Heart left ventricle (tissue), 16 donors: Measurements from ENCODE around the gene AVPI1. TPM values are rescaled to one million over a fixed set of nuclear protein-coding genes. Genes with fewer than 3 reads are reported as not detected.

Experiments used
- ATAC-seq, 4 donors: fragments of 200-7000 bp; cut with Tn5 transposase; one replicate each; pipeline ENCODE4 v1.9.1; 2020 to 2022; ENCODE audit warnings: moderate library complexity in 4 of 4, mild to moderate bottlenecking in 3 of 4, moderate number of reproducible peaks in 1 of 4
- DNase-seq, 5 donors: peaks; one replicate each; pipeline ENCODE4 v3.0.0-alpha.2; 2020
- H3K27ac ChIP-seq, 12 donors: fragments of 200-600 bp; sonication (generic) in 4 of 12; one replicate each; pipeline versions ENCODE4 v1.5.0 to v1.8.0; 2016 to 2022; ENCODE audit warnings: mild to moderate bottlenecking in 2 of 12
- H3K27me3 ChIP-seq, 9 donors: fragments of 200-600 bp; sonication (generic) in 2 of 9; one replicate each; pipeline versions ENCODE4 v1.5.1 to v1.8.0; 2016 to 2022; ENCODE audit warnings: mild to moderate bottlenecking in 3 of 9
- H3K36me3 ChIP-seq, 9 donors: fragments of 200-600 bp; sonication (generic) in 2 of 9; one replicate each; pipeline versions ENCODE4 v1.5.0 to v1.8.0; 2018 to 2022; ENCODE audit warnings: mild to moderate bottlenecking in 2 of 9
- H3K4me1 ChIP-seq, 12 donors: fragments of 200-600 bp; sonication (generic) in 4 of 12; one replicate each; pipeline versions ENCODE4 v1.5.0 to v1.8.0; 2016 to 2022; ENCODE audit warnings: mild to moderate bottlenecking in 3 of 12
- H3K4me3 ChIP-seq, 12 donors: fragments of 200-600 bp; sonication (generic) in 4 of 12; one replicate each; pipeline versions ENCODE4 v1.5.0 to v1.8.0; 2017 to 2022; ENCODE audit warnings: mild to moderate bottlenecking in 9 of 12, moderate library complexity in 4 of 12
- H3K9me3 ChIP-seq, 12 donors: fragments of 200-600 bp; sonication (generic) in 4 of 12; one replicate each; pipeline versions ENCODE4 v1.5.0 to v1.8.0; 2016 to 2022; ENCODE audit warnings: mild to moderate bottlenecking in 1 of 12
- POLR2A ChIP-seq, 2 donors: fragments of 450-650 bp; IDR thresholded peaks; one replicate each; pipeline ENCODE4 v1.6.1; 2017; ENCODE audit warnings: antibody characterized with exemption in 2 of 2, mild to moderate bottlenecking in 2 of 2, moderate library complexity in 2 of 2
- WGBS, 4 donors: extraction: QIAGEN DNeasy Blood & Tissue Kit in 2 of 4; methylation state at CpG; one replicate each; pipeline versions ENCODE4 v1.1.5 to v1.1.7; 2013 to 2018; 5-methylcytosine and 5-hydroxymethylcytosine counted together
- intact Hi-C, 10 donors: fragments of 100-400 bp; cut with DNase I; formaldehyde crosslinking; loops; one replicate each; pipeline versions ENCODE4 v1.11.1 to v1.14.2; 2022
- polyA plus RNA-seq, 2 donors: library from polyadenylated mRNA; stranded (reverse); fragments of 200-250 nt; gene quantifications; one replicate each; pipeline ENCODE4 v1.2.3, GENCODE V29; 2013
- total RNA-seq, 9 donors: library from RNA; depleted of rRNA in 2 of 9; stranded (reverse); fragments of >200 nt in 2 of 9; fragmentation: NEBNext Ultra II Directional in 3 of 9; extraction: Animal tissue kit (Norgen Biotek cat#: 25700) in 3 of 9; gene quantifications; one replicate each; pipeline versions ENCODE4 v1.1.0 to v1.2.4, GENCODE V29; 2016 to 2023
- TF ChIP-seq, protein P1 (sequence below), 12 donors: fragments of 200-600 bp; sonication (generic) in 4 of 12; IDR thresholded peaks; one replicate each; pipeline versions ENCODE4 v1.5.0 to v1.8.0; 2018 to 2022; ENCODE audit warnings: antibody characterized with exemption in 12 of 12, mild to moderate bottlenecking in 5 of 12
- donor health status: ischemic (EF 13 %, LVEDD 7.1; RV severe dilation, severe dysfunction).
- donor health status: healthy with polysubstance abuse.
- donor health status: DM: no; HTN: yes; CAD: no.
- donor health status: DM: no; HTN: no; CAD: no.
- donor health status: ischemic (EF 25% LVEDD 6.9; RV normal size, moderate dysfunction).
- donor health status: ischemic (EF 25% LVEDD 5.7; RV mildly dilated, moderate dysfunction).
- donor health status: healthy.
- donor health status: DM: yes; HTN: yes; CAD: no.
- donor health status: ischemic (EF 35%, LVEDD 5.7; RV mildly dilated, moderate dysfunction).
- donor health status: nonischemic (EF 11% LVEDD 7.7; RV severe dilation, severe dysfunction).
- donor health status: DM: yes; HTN: yes; CAD: no.
- donor health status: PGD.
- donor health status: ischemic (EF 29% LVEDD 5.4; RV normal size, mild dysfunction).
- donor health status: nonischemic (EF 23%, LVEDD 6.1; RV moderate dilation, normal function).

The AVPI1 gene
- total and polyA plus RNA-seq, 11 donors = 6.6 to 38.6 (median 9.9) TPM

- Histone ChIP-seq H3K27me3 (no peaks in the 10 kb centered on the region), H3K9me3 (no peaks in the 10 kb centered on the region), H3K4me1 (peaks cover 0 to 63% (median 28%) of the 10 kb centered on the region in 12 donors), H3K27ac (peak overlapping the region; percentile 81 to 98 (median 92)), H3K4me3 (peak overlapping the region in 10 of 12 donors; percentile 65 to 86 (median 68)), H3K36me3 (peaks cover 0 to 20% (median 0%) of the 10 kb centered on the region in 9 donors)
- intact Hi-C loops = loop anchor here in 1 of 10 donors (2.0 kb wide), 1 partner anchor 15 kb away; no protein-coding TSS in a partner anchor
- DNase-seq = no peak
- no peak for TF ChIP-seq POLR2A (IDR thresholded peaks at IDR 0.05)
- TF ChIP-seq, protein P1, sequence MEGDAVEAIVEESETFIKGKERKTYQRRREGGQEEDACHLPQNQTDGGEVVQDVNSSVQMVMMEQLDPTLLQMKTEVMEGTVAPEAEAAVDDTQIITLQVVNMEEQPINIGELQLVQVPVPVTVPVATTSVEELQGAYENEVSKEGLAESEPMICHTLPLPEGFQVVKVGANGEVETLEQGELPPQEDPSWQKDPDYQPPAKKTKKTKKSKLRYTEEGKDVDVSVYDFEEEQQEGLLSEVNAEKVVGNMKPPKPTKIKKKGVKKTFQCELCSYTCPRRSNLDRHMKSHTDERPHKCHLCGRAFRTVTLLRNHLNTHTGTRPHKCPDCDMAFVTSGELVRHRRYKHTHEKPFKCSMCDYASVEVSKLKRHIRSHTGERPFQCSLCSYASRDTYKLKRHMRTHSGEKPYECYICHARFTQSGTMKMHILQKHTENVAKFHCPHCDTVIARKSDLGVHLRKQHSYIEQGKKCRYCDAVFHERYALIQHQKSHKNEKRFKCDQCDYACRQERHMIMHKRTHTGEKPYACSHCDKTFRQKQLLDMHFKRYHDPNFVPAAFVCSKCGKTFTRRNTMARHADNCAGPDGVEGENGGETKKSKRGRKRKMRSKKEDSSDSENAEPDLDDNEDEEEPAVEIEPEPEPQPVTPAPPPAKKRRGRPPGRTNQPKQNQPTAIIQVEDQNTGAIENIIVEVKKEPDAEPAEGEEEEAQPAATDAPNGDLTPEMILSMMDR (IDR thresholded peaks at IDR 0.05) = no peak
- WGBS, 4 donors = 72 to 75% (median 73%) methylated on average over 8 of the region's 8 CpGs
- no peak for ATAC-seq
These were observed 28.3 kb upstream of the AVPI1 start for GRCh38 chr10:97715259-97715874.

- DNase-seq (peak; percentile 73 to 85 (median 81)), ATAC-seq (peak; percentile 56 to 85 (median 76))
- TF ChIP-seq, protein P1 (IDR thresholded peaks at IDR 0.05) = peak in 1 of 12 donors; percentile 10
- TF ChIP-seq POLR2A (IDR thresholded peaks at IDR 0.05) = peak in 1 of 2 donors; percentile 50
- WGBS, 4 donors = 4 to 7% (median 6%) methylated on average over 33 to 74 of the region's 74 CpGs
- no peaks in the 10 kb centered on the region for H3K9me3 ChIP-seq
- peak overlapping the region; percentile 50 to 86 (median 68) for H3K4me3 ChIP-seq
- peaks cover 0 to 20% (median 0%) of the 10 kb centered on the region in 9 donors for H3K36me3 ChIP-seq
- intact Hi-C loops = loop anchor here in 2 of 10 donors (1.0 to 2.0 kb wide), 2 partner anchors 16 to 27 kb away; partner anchors contain the start of gene AVPI1 (in 1 of the 2)
- peaks cover 0 to 68% (median 29%) of the 10 kb centered on the region in 12 donors for H3K4me1 ChIP-seq
- H3K27me3 ChIP-seq = no peaks in the 10 kb centered on the region
- H3K27ac ChIP-seq = peak overlapping the region; percentile 81 to 98 (median 92)
These were observed 27.6 kb upstream of the AVPI1 start for GRCh38 chr10:97714401-97715258.

GRCh38 chr10:97713826-97714400, 26.9 kb upstream of the AVPI1 start:
- peak overlapping the region; percentile 50 to 86 (median 68) for H3K4me3 ChIP-seq
- ATAC-seq (peak in 3 of 4 donors; percentile 70 to 79 (median 70)), DNase-seq (peak; percentile 72 to 84 (median 76))
- peak overlapping the region; percentile 81 to 98 (median 92) for H3K27ac ChIP-seq
- intact Hi-C loops = loop anchor here in 3 of 10 donors (1.0 to 2.0 kb wide), 3 partner anchors 17 to 27 kb away; partner anchors contain the start of gene AVPI1 (in 1 of the 3)
- 0 to 1% (median 0%) methylated on average over 9 to 69 of the region's 69 CpGs for whole genome bisulfite sequencing, 4 donors
- peaks cover 0 to 20% (median 0%) of the 10 kb centered on the region in 9 donors for H3K36me3 ChIP-seq
- peaks cover 0 to 68% (median 33%) of the 10 kb centered on the region in 12 donors for H3K4me1 ChIP-seq
- no peak for TF ChIP-seq POLR2A (IDR thresholded peaks at IDR 0.05)
- TF ChIP-seq, protein P1 (IDR thresholded peaks at IDR 0.05) = peak in 5 of 12 donors; percentile 22 to 40 (median 30)
- no peaks in the 10 kb centered on the region for H3K9me3 ChIP-seq
- H3K27me3 ChIP-seq = no peaks in the 10 kb centered on the region
